WI38 (cell line): Measurements from ENCODE around the gene MAP4K2.

Experiments used
- H3K4me3 ChIP-seq: 2 replicates; pipeline ENCODE4 v1.5.1; 2011; ENCODE audit warnings: low read depth, mild to moderate bottlenecking, control low read depth, low read length
- TF ChIP-seq, protein P1 (sequence below): IDR thresholded peaks from 2 replicates; pipeline ENCODE4 v1.5.1; 2012; ENCODE audit warnings: low read depth, mild to moderate bottlenecking, control low read depth, low read length

Gene MAP4K2

DNA sequence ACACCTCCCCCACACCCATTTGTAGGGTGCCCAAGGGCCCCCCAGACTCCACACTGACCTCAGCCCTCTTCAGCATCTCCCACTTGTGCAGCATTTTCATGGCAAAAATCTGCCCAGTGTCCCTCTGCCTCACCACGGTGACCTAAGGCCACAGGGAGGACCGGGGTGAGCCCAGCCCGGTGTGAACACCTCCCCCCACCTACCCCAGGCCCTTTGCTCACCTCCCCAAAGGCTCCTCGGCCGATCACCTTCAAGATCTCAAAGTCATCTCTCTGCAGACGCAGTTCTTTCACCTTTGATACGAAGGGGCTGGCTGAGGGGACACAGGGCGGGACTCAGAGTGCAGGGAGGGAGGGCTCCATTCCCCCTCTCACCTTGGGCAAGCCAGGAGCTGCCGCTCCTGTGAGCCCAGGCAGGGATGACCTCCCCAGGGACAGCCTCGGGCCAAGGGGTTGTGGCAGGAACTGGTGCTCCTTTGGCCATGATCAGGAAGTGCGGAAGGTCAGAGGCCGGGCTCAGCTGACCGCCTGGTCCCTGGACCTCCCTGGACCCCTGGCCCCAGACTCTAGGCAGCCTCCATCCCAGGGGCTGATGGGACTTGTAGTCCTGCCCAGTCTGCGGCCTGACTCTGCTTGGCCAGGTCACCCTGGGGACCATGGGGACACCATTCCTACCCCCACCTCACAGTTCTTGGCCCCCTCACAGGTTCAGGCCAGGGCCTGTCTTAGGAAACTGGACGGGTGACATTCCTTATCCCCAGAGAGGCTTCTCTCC, 38.8 kb upstream of the MAP4K2 start:
- H3K4me3 ChIP-seq: no peak overlapping the region
- TF ChIP-seq, protein P1, sequence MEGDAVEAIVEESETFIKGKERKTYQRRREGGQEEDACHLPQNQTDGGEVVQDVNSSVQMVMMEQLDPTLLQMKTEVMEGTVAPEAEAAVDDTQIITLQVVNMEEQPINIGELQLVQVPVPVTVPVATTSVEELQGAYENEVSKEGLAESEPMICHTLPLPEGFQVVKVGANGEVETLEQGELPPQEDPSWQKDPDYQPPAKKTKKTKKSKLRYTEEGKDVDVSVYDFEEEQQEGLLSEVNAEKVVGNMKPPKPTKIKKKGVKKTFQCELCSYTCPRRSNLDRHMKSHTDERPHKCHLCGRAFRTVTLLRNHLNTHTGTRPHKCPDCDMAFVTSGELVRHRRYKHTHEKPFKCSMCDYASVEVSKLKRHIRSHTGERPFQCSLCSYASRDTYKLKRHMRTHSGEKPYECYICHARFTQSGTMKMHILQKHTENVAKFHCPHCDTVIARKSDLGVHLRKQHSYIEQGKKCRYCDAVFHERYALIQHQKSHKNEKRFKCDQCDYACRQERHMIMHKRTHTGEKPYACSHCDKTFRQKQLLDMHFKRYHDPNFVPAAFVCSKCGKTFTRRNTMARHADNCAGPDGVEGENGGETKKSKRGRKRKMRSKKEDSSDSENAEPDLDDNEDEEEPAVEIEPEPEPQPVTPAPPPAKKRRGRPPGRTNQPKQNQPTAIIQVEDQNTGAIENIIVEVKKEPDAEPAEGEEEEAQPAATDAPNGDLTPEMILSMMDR: no peak

DNA sequence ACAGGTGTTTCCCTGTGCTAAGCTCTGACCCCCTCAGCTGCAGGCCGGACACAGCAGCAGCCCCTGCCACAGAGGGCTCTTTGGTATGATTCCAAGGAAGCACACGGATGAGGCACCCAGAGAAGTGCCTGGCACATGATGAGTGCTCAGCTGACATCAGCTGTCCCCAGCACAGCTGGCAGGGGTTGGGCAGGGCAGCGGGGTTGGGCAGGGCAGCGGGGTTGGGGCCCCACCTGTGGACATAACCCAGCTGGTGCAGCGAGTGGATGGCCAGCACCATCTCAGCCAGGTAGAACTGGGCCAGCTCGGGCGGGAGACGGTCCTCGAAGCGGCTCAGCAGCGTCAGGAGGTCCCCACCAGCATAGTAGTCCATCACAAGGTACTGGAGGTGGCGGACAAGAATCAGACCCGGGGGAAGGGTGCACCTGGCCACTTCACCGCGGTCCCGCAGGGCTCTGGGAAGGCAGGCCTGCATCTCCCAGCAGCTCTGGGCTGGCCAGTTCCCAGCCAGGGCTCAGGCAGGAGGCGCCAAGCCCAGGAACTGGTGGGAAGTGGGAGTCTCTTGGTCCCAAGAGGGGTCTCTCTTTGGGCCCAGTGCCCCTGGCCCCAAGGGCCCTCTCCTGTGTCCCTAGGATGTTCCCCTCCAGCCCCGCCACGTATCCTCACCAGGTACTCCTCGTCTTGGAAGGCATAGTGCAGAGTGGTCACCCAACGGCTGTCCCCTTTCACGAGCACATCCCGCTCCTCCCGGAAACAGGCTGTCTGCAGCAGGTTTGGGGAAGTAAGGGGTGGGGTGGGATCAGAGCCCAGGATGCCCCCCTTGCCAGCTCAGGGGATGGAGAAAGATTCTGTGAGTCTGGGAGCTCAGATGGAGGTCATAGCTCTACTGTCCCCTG, 37.1 kb upstream of the MAP4K2 start:
- TF ChIP-seq, protein P1: no peak

DNA sequence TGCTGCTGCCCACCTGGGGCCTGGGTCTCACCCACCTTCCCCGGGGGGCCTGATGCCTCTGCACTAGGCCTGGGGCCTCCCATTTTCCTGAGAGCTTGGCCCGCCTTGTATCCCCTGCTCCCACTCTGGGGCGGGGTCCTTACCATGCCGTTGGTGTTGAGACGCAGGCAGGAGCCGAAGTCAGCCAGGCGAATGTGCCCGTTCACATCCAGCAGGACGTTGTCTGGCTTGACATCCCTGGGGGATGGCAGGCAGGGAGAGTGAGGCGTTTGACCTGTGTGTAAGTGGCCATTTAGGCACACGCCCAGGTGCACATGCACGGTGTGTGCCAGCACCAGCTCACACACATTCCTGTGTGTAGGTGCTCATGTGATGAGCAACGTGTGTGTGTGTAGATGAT, 36.3 kb upstream of the MAP4K2 start:
- TF ChIP-seq, protein P1: no peak
- no peak overlapping the region for H3K4me3 ChIP-seq

More for the DNA sequence above, 37.1 kb upstream of the MAP4K2 start:
- no peak overlapping the region for H3K4me3 ChIP-seq

DNA sequence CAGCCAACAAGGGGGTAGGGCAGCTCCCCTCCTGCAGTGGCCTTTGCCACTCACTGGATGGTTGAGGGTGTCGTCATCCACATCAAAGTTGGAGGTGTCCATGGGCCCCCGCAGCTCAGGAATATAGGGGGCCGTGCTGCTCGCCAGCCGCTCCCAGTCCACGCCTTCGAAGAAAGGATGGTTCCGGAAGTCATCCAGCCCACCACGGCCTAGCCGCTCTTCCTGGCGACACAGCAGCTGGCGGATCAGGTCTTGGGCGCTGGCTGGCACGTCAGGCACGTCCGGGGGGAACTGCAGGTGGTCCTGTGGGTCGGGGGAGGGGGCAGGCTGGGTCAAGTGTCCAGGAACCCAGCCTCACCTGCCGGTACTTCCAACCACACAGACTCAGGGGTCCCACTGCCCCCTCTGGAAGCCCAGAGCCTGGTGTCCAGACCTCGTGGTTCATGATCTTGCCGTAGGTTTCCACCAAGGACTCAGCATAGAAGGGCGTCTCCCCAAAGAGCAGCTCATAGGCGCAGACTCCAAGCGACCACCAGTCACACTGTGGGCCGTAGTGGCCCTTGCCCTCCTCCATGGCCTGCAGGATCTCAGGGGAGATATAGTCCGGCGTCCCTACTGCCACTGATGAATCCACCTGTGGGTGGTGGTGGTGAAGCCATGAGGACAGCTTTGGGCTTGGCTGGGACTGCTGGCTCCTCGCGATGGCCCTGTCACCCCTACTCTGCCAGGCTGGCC, 35.8 kb upstream of the MAP4K2 start:
- H3K4me3 ChIP-seq: no peak overlapping the region
- TF ChIP-seq, protein P1: no peak

DNA sequence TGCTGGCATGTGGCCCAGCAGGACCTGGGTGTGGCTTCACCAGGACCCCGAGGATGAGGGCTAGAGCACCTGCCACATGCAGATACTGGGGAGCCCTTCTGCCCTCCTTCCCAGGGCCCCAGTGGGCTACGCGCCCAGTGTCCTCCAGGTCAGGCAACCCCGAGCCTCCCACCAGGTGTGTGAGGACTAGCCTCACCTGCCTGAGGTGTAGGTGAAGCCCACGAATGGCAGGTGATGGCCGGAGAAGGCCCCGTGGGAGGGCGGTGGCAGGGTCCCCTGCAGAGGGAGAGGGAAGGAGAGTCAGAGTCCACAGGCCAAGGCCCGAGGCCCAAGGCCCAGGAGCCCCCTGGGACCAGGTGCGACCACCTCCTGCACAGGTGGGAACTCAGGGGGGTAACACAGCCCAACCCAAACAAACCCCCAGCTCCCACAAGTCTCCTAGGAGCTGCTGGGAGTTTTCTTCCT, 34.9 kb upstream of the MAP4K2 start:
- no peak overlapping the region for H3K4me3 ChIP-seq
- TF ChIP-seq, protein P1: no peak

DNA sequence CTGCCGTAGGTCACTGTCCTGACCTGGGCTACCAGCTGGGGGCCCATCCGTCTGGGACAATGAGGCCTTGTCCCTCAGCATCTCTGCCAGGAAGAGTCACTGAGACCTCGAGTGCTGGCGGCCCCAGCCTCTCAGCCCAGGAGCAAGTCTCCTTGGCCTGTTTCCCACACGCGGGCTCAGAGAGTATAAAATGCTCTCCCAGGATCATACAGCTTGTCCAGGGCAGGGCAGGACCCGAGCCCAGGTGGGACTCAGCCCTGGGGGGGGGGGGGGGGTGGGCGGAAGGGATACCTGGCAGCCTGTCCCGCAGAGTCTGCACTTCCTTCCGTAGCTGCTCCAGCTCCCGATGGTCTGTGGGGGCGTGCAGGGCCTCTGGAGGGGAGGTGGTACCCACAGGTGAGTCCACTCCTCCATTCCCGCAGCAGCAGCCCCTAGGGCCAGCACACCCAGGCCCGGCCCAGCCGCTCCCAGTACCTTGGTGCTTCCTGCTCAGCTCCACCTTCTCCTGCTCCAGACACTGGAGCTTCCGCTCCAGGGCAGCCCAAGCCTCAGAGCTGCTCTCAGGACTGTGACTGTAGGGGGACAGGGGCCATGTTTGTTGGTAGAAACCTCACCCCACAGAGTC, 33.5 kb upstream of the MAP4K2 start:
- H3K4me3 ChIP-seq: no peak overlapping the region
- TF ChIP-seq, protein P1: no peak
